Sigmoid colon (tissue), 7 donors: Measurements from ENCODE around the gene ARHGAP40. TPM values are rescaled to one million over a fixed set of nuclear protein-coding genes. Genes with fewer than 3 reads are reported as not detected.

Experiments used
- DNase-seq: peaks from one replicate; pipeline ENCODE4 v3.0.0-alpha.2; 2019
- H3K27ac ChIP-seq, 4 donors: fragments of 200-600 bp; sonication (generic); one replicate each; pipeline ENCODE4 v1.5.1; 2016 to 2019; ENCODE audit warnings: mild to moderate bottlenecking in 1 of 4
- H3K27me3 ChIP-seq, 3 donors: fragments of 200-600 bp; sonication (generic); one replicate each; pipeline ENCODE4 v1.5.1; 2019; ENCODE audit warnings: mild to moderate bottlenecking in 1 of 3
- H3K36me3 ChIP-seq, 4 donors: fragments of 200-600 bp; sonication (generic); one replicate each; pipeline ENCODE4 v1.5.1; 2016 to 2019
- H3K4me1 ChIP-seq, 4 donors: fragments of 200-600 bp; sonication (generic); one replicate each; pipeline ENCODE4 v1.5.1; 2017 to 2019
- H3K4me3 ChIP-seq, 4 donors: fragments of 200-600 bp; sonication (generic); one replicate each; pipeline ENCODE4 v1.5.1; 2017 to 2019; ENCODE audit warnings: mild to moderate bottlenecking in 2 of 4, moderate library complexity in 1 of 4
- H3K9me3 ChIP-seq, 4 donors: fragments of 200-600 bp in 3 of 4; sonication (generic) in 3 of 4; one replicate each; pipeline versions ENCODE4 v1.5.1 to v1.6.1; 2013 to 2019
- EP300 ChIP-seq, 4 donors: sonication (generic); formaldehyde crosslinking; IDR thresholded peaks; one replicate each; pipeline ENCODE4 v1.6.1; 2017; ENCODE audit warnings: antibody characterized with exemption in 4 of 4
- POLR2A ChIP-seq, 2 donors: fragments of 450-650 bp; IDR thresholded peaks; one replicate each; pipeline ENCODE4 v1.6.1; 2016; ENCODE audit warnings: antibody characterized with exemption in 2 of 2, mild to moderate bottlenecking in 2 of 2, moderate library complexity in 2 of 2
- POLR2AphosphoS5 ChIP-seq, 4 donors: sonication (generic); formaldehyde crosslinking; IDR thresholded peaks; one replicate each; pipeline ENCODE4 v1.6.1; 2017; ENCODE audit warnings: antibody characterized with exemption in 4 of 4
- WGBS, 2 donors: extraction: QIAGEN DNeasy Blood & Tissue Kit; methylation state at CpG; one replicate each; pipeline ENCODE4 v1.1.7; 2013; 5-methylcytosine and 5-hydroxymethylcytosine counted together
- intact Hi-C: fragments of 100-400 bp; cut with DNase I; formaldehyde crosslinking; loops from one replicate; pipeline ENCODE4 v1.15.1; 2023
- polyA plus RNA-seq, 3 donors: library from polyadenylated mRNA; stranded (reverse); fragments of 200-250 nt; gene quantifications; one replicate each; pipeline ENCODE4 v1.2.3, GENCODE V29; 2013
- total RNA-seq, 4 donors: library from RNA; depleted of rRNA; stranded (reverse); fragments of >200 nt; gene quantifications; one replicate each; pipeline ENCODE4 v1.1.0, GENCODE V29; 2016
- TF ChIP-seq, protein P1 (sequence below), 4 experiments: fragments of 450-650 bp in 3 of 4; fragments of 200-600 bp in 1 of 4; IDR thresholded peaks; one replicate each; pipeline ENCODE4 v1.5.1; 2016 to 2019; ENCODE audit warnings: antibody characterized with exemption in 4 of 4, mild to moderate bottlenecking in 3 of 4, moderate library complexity in 2 of 4
- donor health status: healthy with polysubstance abuse.
- donor health status: Bipolar disorder and iron deficiency.
- donor health status: healthy.

ARHGAP40 gene
- total and polyA plus RNA-seq, 7 donors: not detected

DNA sequence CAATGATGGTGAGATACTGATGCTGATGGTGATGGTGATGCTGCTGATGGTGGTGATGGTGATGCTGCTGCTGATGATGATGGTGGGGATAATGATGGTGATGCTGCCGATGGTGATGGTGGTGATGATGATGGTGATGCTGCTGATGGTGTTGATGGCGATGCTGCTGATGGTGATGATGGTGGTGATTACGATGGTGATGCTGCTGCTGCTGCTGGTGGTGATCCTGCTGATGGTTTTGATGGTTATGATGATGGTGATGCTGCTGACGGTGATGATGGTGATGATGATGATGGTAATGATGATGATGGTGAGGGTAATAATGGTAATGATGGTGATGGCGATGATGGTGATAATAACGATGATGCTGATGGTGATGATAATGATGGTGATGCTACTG, 50.0 kb downstream of the ARHGAP40 start:
- 91 to 94% methylated on average over 6 of the region's 6 CpGs for WGBS, 2 donors
- H3K4me1 ChIP-seq: peaks cover 0 to 2% (median under 1%) of the 10 kb centered on the region in 4 donors
- H3K9me3 ChIP-seq: no peaks in the 10 kb centered on the region
- intact Hi-C loops: no loop called here
- TF ChIP-seq POLR2AphosphoS5 (IDR thresholded peaks at IDR 0.05) (no peak), POLR2A (IDR thresholded peaks at IDR 0.05) (no peak), EP300 (IDR thresholded peaks at IDR 0.05) (no peak)
- TF ChIP-seq, protein P1, sequence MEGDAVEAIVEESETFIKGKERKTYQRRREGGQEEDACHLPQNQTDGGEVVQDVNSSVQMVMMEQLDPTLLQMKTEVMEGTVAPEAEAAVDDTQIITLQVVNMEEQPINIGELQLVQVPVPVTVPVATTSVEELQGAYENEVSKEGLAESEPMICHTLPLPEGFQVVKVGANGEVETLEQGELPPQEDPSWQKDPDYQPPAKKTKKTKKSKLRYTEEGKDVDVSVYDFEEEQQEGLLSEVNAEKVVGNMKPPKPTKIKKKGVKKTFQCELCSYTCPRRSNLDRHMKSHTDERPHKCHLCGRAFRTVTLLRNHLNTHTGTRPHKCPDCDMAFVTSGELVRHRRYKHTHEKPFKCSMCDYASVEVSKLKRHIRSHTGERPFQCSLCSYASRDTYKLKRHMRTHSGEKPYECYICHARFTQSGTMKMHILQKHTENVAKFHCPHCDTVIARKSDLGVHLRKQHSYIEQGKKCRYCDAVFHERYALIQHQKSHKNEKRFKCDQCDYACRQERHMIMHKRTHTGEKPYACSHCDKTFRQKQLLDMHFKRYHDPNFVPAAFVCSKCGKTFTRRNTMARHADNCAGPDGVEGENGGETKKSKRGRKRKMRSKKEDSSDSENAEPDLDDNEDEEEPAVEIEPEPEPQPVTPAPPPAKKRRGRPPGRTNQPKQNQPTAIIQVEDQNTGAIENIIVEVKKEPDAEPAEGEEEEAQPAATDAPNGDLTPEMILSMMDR (IDR thresholded peaks at IDR 0.05): no peak
- H3K36me3 ChIP-seq: no peaks in the 10 kb centered on the region
- no peak for DNase-seq
- H3K27ac ChIP-seq: no peak overlapping the region
- H3K27me3 ChIP-seq: peaks cover 0 to 83% (median 14%) of the 10 kb centered on the region in 3 donors
- no peak overlapping the region for H3K4me3 ChIP-seq

DNA sequence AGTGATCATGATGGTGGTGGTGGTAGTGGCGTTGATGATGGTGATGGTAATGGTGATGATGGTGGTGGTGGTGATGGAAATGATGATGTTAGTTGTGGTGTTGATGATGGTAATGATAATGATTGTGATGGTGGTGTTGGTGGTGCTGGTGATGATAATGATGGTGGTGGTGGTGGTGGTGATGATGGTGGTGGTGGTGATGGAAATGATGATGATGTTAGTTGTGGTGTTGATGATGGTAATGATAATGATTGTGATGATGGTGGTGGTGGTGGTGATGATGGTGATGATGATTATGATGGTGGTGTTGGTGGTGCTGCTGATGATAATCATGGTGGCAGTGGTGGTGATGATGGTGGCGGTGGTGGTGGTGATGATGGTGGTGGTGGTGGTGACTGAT, 51.4 kb downstream of the ARHGAP40 start:
- no peak overlapping the region for H3K27ac ChIP-seq
- peaks cover 0 to 82% (median 6%) of the 10 kb centered on the region in 3 donors for H3K27me3 ChIP-seq
- H3K4me3 ChIP-seq: no peak overlapping the region
- intact Hi-C loops: no loop called here
- no peaks in the 10 kb centered on the region for H3K9me3 ChIP-seq
- no peak for DNase-seq
- H3K36me3 ChIP-seq: no peaks in the 10 kb centered on the region
- no peaks in the 10 kb centered on the region for H3K4me1 ChIP-seq
- WGBS, 2 donors: 80 to 92% methylated on average over 2 of the region's 2 CpGs
- TF ChIP-seq POLR2AphosphoS5 (IDR thresholded peaks at IDR 0.05) (no peak), EP300 (IDR thresholded peaks at IDR 0.05) (no peak), POLR2A (IDR thresholded peaks at IDR 0.05) (no peak)
- TF ChIP-seq, protein P1 (IDR thresholded peaks at IDR 0.05): no peak

DNA sequence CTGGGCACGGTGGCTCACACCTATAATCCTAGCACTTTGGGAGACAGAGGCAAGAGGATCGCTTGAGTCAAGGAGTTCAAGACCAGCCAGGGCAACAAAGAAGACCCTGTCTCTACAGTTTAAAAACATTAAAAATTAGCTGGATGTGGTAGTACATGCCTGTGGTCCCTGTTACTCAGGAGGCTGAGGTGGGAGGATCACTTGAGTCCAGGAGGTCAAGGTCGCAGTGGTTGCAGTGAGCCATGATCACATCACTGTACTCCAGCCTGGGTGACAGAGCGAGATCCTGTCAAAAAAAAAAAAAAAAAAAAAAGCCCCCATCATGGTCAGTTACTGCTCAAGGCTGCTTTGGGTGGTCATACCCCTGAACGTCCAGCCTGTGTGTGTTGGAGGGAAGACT, 55.8 kb downstream of the ARHGAP40 start:
- 85 to 88% methylated on average over 5 of the region's 5 CpGs for WGBS, 2 donors
- TF ChIP-seq, protein P1 (IDR thresholded peaks at IDR 0.05): no peak
- TF ChIP-seq POLR2A (IDR thresholded peaks at IDR 0.05) (no peak), POLR2AphosphoS5 (IDR thresholded peaks at IDR 0.05) (no peak), EP300 (IDR thresholded peaks at IDR 0.05) (no peak)
- Histone ChIP-seq H3K27me3 (peaks cover 0 to 53% (median 0%) of the 10 kb centered on the region in 3 donors), H3K9me3 (no peaks in the 10 kb centered on the region), H3K27ac (no peak overlapping the region), H3K4me1 (no peaks in the 10 kb centered on the region), H3K4me3 (no peak overlapping the region), H3K36me3 (no peaks in the 10 kb centered on the region)
- DNase-seq: no peak
- intact Hi-C loops: no loop called here

DNA sequence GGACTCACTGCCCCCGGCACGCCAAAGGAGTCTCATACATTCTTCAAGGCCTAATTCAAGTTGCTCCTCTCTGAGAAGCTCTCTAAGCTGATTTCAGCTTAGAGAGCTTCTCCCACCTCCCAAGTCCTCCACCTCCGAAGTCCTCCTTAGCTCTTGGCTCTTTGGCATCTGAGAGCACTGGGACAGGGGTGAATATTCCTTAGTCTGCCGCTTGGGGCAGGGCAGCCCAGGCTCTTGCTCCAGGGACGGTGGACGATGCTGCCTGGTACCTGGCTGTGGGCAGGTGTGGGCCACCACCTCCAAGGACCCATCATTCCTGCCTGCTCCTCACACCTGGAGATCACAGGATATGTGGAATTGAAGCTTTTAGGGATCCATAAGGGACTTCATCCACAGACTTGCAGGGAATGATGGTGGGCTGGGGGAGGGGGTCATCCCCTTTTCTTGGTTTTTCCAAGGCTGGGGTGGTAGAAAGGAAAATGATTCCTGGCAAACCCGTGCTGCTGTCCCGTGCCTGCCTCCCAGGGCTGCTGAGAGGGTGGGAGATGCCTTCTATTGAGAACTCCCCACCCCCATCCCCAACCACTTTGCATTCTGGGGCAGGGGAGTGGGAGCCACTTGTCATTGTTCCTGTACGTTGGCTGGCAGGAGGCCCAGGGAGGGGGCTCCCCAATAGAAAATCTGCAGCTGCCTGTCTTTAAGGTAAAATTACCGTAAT, 57.4 kb downstream of the ARHGAP40 start:
- DNase-seq: peak; percentile 40
- WGBS, 2 donors: 12 to 15% methylated on average over 10 of the region's 10 CpGs
- intact Hi-C loops: no loop called here
- no peaks in the 10 kb centered on the region for H3K36me3 ChIP-seq
- H3K4me3 ChIP-seq: no peak overlapping the region
- no peak overlapping the region for H3K27ac ChIP-seq
- H3K27me3 ChIP-seq: peaks cover 0 to 56% (median 11%) of the 10 kb centered on the region in 3 donors
- no peak for TF ChIP-seq POLR2AphosphoS5 (IDR thresholded peaks at IDR 0.05)
- TF ChIP-seq, protein P1 (IDR thresholded peaks at IDR 0.05): peak in 1 of 4 experiments; percentile 24
- H3K4me1 ChIP-seq: no peaks in the 10 kb centered on the region
- no peaks in the 10 kb centered on the region for H3K9me3 ChIP-seq

DNA sequence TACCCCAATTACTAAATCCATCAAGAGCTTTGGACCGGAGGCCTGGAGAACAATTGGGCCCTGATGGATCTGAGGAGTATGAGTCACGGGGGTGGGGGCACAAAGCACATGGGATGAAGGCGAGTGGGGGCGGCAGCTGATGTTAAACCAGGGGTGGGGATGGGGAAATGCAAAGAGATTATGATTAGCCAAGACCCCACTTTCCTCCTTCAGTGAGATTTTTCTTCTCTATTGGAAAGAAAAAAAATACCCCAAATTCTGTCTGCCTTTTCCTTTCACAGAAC, 57.9 kb downstream of the ARHGAP40 start:
- Histone ChIP-seq H3K9me3 (no peaks in the 10 kb centered on the region), H3K27me3 (peaks cover 0 to 56% (median 16%) of the 10 kb centered on the region in 3 donors), H3K4me1 (no peaks in the 10 kb centered on the region), H3K4me3 (no peak overlapping the region), H3K27ac (no peak overlapping the region), H3K36me3 (no peaks in the 10 kb centered on the region)
- no peak for DNase-seq
- TF ChIP-seq EP300 (IDR thresholded peaks at IDR 0.05) (no peak), POLR2AphosphoS5 (IDR thresholded peaks at IDR 0.05) (no peak), POLR2A (IDR thresholded peaks at IDR 0.05) (no peak)
- TF ChIP-seq, protein P1 (IDR thresholded peaks at IDR 0.05): no peak
- 62 to 73% methylated on average over 4 of the region's 4 CpGs for WGBS, 2 donors
- intact Hi-C loops: no loop called here
